Transverse colon (tissue), 4 donors: ENCODE measurements around the gene PUM1. TPM values are rescaled to one million over a fixed set of nuclear protein-coding genes. Genes with fewer than 3 reads are reported as not detected.

Source experiments
- DNase-seq: peaks from one replicate; pipeline ENCODE4 v3.0.0-alpha.2; 2019
- H3K27ac ChIP-seq, 4 donors: fragments of 200-600 bp; sonication (generic); 2 replicates each; pipeline ENCODE4 v1.5.1; 2016 to 2018; ENCODE audit warnings: inconsistent platforms in 4 of 4
- H3K27me3 ChIP-seq: fragments of 200-600 bp; sonication (generic); 2 replicates; pipeline ENCODE4 v1.5.1; 2017; ENCODE audit warnings: inconsistent platforms
- H3K36me3 ChIP-seq, 4 donors: fragments of 200-600 bp; sonication (generic); 2 replicates each; pipeline ENCODE4 v1.5.1; 2017 to 2019; ENCODE audit warnings: inconsistent platforms in 4 of 4
- H3K4me1 ChIP-seq, 4 donors: fragments of 200-600 bp; sonication (generic); 2 replicates each; pipeline ENCODE4 v1.5.1; 2017 to 2020; ENCODE audit warnings: inconsistent platforms in 4 of 4
- H3K4me3 ChIP-seq, 4 donors: fragments of 200-600 bp; sonication (generic); 1 replicate in 1 of 4; 2 replicates in 3 of 4; pipeline versions ENCODE4 v1.5.1 to v1.6.1; 2017 to 2019; ENCODE audit warnings: inconsistent platforms in 4 of 4
- H3K9me3 ChIP-seq, 2 donors: fragments of 200-600 bp; sonication (generic); 2 replicates each; pipeline ENCODE4 v1.5.1; 2017 to 2019; ENCODE audit warnings: inconsistent platforms in 2 of 2
- EP300 ChIP-seq: sonication (generic); formaldehyde crosslinking; IDR thresholded peaks from one replicate; pipeline ENCODE4 v1.6.1; 2017; ENCODE audit warnings: antibody characterized with exemption, low read depth
- POLR2A ChIP-seq: fragments of 450-650 bp; IDR thresholded peaks from one replicate; pipeline ENCODE4 v1.6.1; 2016; ENCODE audit warnings: antibody characterized with exemption, mild to moderate bottlenecking, moderate library complexity
- POLR2AphosphoS5 ChIP-seq, 3 donors: sonication (generic); formaldehyde crosslinking; IDR thresholded peaks; one replicate each; pipeline ENCODE4 v1.6.1; 2016; ENCODE audit warnings: antibody characterized with exemption in 3 of 3
- WGBS, 2 donors: methylation state at CpG; one replicate each; pipeline ENCODE4 v1.1.5; 2018; ENCODE audit warnings: low coverage in 1 of 2; 5-methylcytosine and 5-hydroxymethylcytosine counted together
- in situ Hi-C, 4 donors: fragments of 200-750 bp; cut with MboI; loops; one replicate each; pipeline versions ENCODE4 v1.15.0 to v1.15.1; 2017; ENCODE audit warnings: low sequenced_read_pairs in 3 of 4, low pct_ligation_motif_present in 1 of 4, low pct_unique_long_range_greater_than_20kb in 1 of 4
- intact Hi-C: fragments of 100-400 bp; cut with DNase I; formaldehyde crosslinking; loops from one replicate; pipeline ENCODE4 v1.15.1; 2023; ENCODE audit warnings: low total_unique reads
- total RNA-seq, 4 donors: library from RNA; depleted of rRNA; stranded (reverse); fragments of >200 nt; gene quantifications; one replicate each; pipeline ENCODE4 v1.1.0, GENCODE V29; 2016
- TF ChIP-seq, protein P1 (sequence below), 5 experiments: fragments of 200-600 bp in 3 of 5; fragments of 450-650 bp in 2 of 5; sonication (generic) in 3 of 5; IDR thresholded peaks; 1 replicate in 2 of 5; 2 replicates in 3 of 5; pipeline ENCODE4 v1.5.1; 2016 to 2017; ENCODE audit warnings: antibody characterized with exemption in 5 of 5, inconsistent platforms in 3 of 5, mild to moderate bottlenecking in 2 of 5, moderate library complexity in 1 of 5

PUM1 gene
- total RNA-seq, 4 donors from 2014 or later: 73.6 to 201 (median 78.5) TPM

DNA sequence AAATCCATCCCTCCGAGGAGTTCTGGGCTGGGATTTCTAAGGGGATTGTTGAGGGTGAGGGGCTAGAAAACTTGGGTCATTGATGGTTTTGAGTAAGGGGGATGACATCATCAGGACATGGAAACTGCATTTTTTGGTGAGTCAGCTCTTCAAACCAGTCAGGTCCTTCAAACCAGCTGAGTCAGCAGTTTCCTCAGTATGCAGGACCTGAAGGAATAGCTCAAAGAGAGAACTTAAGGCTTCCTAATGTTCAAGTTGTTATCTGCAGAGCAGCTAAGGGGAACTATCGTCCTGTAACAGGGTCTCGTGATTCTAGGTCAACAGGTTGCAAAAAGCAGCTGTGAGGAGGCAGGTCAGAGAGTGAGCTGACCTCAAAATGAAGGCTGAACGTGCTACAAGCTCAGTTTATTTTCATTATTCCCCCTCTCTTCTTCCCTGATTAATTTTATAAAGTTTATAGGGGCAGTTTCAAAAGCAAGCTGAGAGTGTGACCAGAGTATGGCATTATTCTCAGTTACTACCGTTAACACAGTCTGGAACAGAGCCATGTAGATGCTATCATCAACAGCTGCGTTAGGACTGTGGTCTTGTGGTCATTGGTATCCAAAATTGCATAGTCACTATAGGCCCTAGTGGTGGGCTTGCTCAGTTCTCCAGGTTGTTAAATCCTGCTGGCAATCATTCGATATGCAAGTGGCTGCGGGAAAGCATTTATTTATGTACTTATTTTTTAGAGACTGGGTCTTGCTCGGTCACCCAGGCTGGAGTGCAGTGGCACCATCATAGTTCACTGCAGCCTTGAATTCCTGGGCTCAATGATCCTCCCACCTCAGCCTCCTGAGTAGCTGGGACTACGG, 146.3 kb downstream of the PUM1 start:
- Histone ChIP-seq H3K4me3 (no peak overlapping the region), H3K36me3 (no peaks in the 10 kb centered on the region), H3K9me3 (no peaks in the 10 kb centered on the region), H3K4me1 (no peaks in the 10 kb centered on the region), H3K27ac (peak overlapping the region in 2 of 4 donors; percentile 8 to 30), H3K27me3 (no peaks in the 10 kb centered on the region)
- 68 to 83% methylated on average over 7 to 10 of the region's 10 CpGs for WGBS, 2 donors
- TF ChIP-seq, protein P1, sequence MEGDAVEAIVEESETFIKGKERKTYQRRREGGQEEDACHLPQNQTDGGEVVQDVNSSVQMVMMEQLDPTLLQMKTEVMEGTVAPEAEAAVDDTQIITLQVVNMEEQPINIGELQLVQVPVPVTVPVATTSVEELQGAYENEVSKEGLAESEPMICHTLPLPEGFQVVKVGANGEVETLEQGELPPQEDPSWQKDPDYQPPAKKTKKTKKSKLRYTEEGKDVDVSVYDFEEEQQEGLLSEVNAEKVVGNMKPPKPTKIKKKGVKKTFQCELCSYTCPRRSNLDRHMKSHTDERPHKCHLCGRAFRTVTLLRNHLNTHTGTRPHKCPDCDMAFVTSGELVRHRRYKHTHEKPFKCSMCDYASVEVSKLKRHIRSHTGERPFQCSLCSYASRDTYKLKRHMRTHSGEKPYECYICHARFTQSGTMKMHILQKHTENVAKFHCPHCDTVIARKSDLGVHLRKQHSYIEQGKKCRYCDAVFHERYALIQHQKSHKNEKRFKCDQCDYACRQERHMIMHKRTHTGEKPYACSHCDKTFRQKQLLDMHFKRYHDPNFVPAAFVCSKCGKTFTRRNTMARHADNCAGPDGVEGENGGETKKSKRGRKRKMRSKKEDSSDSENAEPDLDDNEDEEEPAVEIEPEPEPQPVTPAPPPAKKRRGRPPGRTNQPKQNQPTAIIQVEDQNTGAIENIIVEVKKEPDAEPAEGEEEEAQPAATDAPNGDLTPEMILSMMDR (IDR thresholded peaks at IDR 0.05): no peak
- TF ChIP-seq POLR2AphosphoS5 (IDR thresholded peaks at IDR 0.05): no peak
- in situ Hi-C loops (loop anchor here in 2 of 4 donors (10.0 kb wide), 2 partner anchors 194 to 204 kb away; partner anchors contain the start of gene MATN1 (in 1 of the 2)), intact Hi-C loops (no loop called here)
- DNase-seq: no peak

DNA sequence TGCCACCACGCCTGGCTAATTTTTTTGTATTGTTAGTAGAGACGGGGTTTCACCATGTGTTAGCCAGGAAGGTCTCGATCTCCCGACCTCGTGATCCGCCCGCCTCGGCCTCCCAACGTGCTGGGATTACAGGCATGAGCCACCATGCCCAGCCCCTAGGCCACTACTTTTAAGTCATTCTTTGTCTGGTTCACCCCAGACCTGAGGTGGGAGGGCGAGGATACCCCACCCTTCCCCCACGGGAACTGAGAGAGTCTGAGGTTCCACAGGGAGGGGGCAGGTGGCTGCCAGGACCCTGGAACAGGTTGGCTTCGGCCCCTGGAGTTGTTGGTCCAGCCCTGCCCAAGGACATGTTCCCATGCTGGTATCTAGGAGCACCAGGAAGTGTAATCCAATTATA, 149.2 kb downstream of the PUM1 start:
- Histone ChIP-seq H3K27me3 (no peaks in the 10 kb centered on the region), H3K27ac (no peak overlapping the region), H3K36me3 (no peaks in the 10 kb centered on the region), H3K4me3 (no peak overlapping the region), H3K9me3 (no peaks in the 10 kb centered on the region), H3K4me1 (peaks cover 0 to under 1% (median 0%) of the 10 kb centered on the region in 4 donors)
- DNase-seq: peak; percentile 1
- in situ Hi-C loops (loop anchor here in 2 of 4 donors (10.0 kb wide), 2 partner anchors 191 to 201 kb away; partner anchors contain the start of gene MATN1 (in 1 of the 2)), intact Hi-C loops (no loop called here)
- WGBS, 2 donors: 80 to 90% methylated on average over 1 to 12 of the region's 12 CpGs
- TF ChIP-seq POLR2A (no peak), EP300 (no peak), POLR2AphosphoS5 (IDR thresholded peaks at IDR 0.05) (no peak)
- TF ChIP-seq, protein P1 (IDR thresholded peaks at IDR 0.05): no peak

DNA sequence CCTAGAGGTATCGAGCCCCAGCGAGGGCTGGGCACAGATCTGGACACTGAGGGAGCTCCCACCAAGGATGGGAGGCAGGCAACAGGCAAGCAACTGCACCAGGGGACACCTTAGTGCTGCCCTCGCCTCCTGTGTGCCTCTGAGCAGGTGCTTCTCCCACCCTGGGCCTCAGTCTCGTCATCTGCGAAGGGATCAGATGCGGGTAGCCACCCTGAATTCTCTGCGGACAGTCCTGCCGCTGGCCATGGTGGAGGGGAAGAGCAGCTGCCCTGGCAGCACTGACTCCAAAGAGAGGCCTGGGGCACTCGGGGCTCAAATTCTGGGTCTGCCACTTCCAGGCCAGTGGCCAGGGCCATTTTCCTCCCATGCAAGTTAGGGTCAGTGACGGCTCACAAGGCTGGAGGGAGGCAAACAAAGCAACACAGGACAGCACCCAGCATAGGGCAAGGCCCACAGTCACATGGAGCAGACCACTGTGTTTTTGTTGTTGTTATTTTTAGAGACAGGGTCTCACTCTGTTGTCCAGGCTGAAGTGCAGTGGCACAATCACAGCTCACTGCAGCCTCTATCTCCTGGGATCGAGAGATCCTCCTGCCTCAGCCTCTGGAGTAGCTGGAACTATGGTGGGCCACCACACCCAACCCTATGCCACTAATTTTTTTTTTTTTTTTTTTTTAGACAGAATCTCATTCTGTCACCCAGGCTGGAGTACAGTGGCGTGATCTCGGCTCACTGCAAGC, 149.9 kb downstream of the PUM1 start:
- no peaks in the 10 kb centered on the region for H3K36me3 ChIP-seq
- no peaks in the 10 kb centered on the region for H3K9me3 ChIP-seq
- WGBS, 2 donors: 85 to 100% methylated on average over 1 to 11 of the region's 13 CpGs
- intact Hi-C loops: no loop called here
- TF ChIP-seq POLR2A: no peak
- TF ChIP-seq POLR2AphosphoS5 (IDR thresholded peaks at IDR 0.05): no peak
- no peak for TF ChIP-seq EP300
- TF ChIP-seq, protein P1 (IDR thresholded peaks at IDR 0.05): no peak
- H3K27me3 ChIP-seq: no peaks in the 10 kb centered on the region
- in situ Hi-C loops: loop anchor here in 2 of 4 donors (10.0 kb wide), 2 partner anchors 191 to 201 kb away; partner anchors contain the start of gene MATN1 (in 1 of the 2)
- H3K4me3 ChIP-seq: no peak overlapping the region
- H3K27ac ChIP-seq: no peak overlapping the region
- DNase-seq: peak; percentile 5
- peaks cover 0 to 5% (median 1%) of the 10 kb centered on the region in 4 donors for H3K4me1 ChIP-seq

DNA sequence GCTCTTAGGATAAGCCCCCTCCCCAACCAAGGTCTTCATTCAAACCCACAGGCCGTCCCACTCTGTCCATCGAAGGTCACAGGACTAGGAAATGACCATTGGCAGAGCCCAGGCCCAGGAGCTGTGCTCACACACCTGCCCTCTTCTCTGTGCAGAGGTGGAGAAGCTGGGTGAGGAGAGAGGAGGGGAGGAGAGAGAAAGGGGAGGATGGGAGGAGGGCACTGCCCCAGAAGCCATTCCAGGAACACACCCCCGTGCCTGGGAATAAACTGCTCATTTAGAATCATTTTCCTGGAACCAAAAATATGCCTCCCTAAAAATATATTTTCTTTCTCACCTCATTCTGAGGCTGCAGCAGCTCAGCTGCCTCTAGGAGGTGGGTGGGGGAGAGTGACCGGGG, 150.6 kb downstream of the PUM1 start:
- no peak overlapping the region for H3K4me3 ChIP-seq
- no peak overlapping the region for H3K27ac ChIP-seq
- no peaks in the 10 kb centered on the region for H3K9me3 ChIP-seq
- in situ Hi-C loops: loop anchor here (5.0 to 10.0 kb wide), 4 partner anchors 113 to 200 kb away; partner anchors contain the start of gene MATN1 (in 1 of the 4)
- no peaks in the 10 kb centered on the region for H3K36me3 ChIP-seq
- intact Hi-C loops: loop anchor here (5.0 kb wide), 1 partner anchor 133 kb away; no protein-coding TSS in a partner anchor
- peak; percentile 4 for DNase-seq
- no peaks in the 10 kb centered on the region for H3K27me3 ChIP-seq
- TF ChIP-seq POLR2AphosphoS5 (IDR thresholded peaks at IDR 0.05) (no peak), POLR2A (no peak), EP300 (no peak)
- TF ChIP-seq, protein P1 (IDR thresholded peaks at IDR 0.05): no peak
- peaks cover 0 to 9% (median 1%) of the 10 kb centered on the region in 4 donors for H3K4me1 ChIP-seq
- WGBS, 2 donors: 63 to 75% methylated on average over 2 to 4 of the region's 4 CpGs
